H1 (cell line): Measurements from ENCODE around the gene FKBP5. TPM values are rescaled to one million over a fixed set of nuclear protein-coding genes. Genes with fewer than 3 reads are reported as not detected.

ENCODE experiments used
- CTCF ChIA-PET: fragments of 300-600 bp; sonication (Branson Sonifier 250); formaldehyde crosslinking; loops from one replicate; lab custom pipeline; 2021; ENCODE audit not compliant: partially characterized antibody; lab: Charles Lee
- POLR2A ChIA-PET: fragments of 300-600 bp; sonication (Branson Sonifier 250); formaldehyde crosslinking; loops from one replicate; lab custom pipeline; 2021; ENCODE audit warnings: inconsistent platforms; ENCODE audit not compliant: partially characterized antibody; lab: Charles Lee
- DNase-seq, 2 experiments: peaks; one replicate each; pipeline versions ENCODE4 v3.0.0 to v3.0.0-alpha.2; 2010 to 2022; ENCODE audit warnings: low spot score in 2 of 2, low read depth in 1 of 2, mixed read lengths in 1 of 2
- FAIRE-seq: peaks from 2 replicates; lab custom pipeline; 2011; peaks lifted over from hg19 to GRCh38; lab: Jason Lieb, UNC
- H2AFZ ChIP-seq: 2 replicates; pipeline ENCODE4 v1.8.1; 2012; ENCODE audit warnings: low read length, inconsistent platforms
- H2AK5ac ChIP-seq: 2 replicates; pipeline ENCODE4 v1.6.1; 2013; ENCODE audit warnings: low read depth, low read length
- H2BK120ac ChIP-seq: replicated peaks from 2 replicates; pipeline ENCODE3; 2013; ENCODE audit warnings: low read depth, low read length, inconsistent platforms
- H2BK12ac ChIP-seq: 2 replicates; pipeline ENCODE4 v1.6.1; 2013; ENCODE audit warnings: low read depth, low read length
- H2BK15ac ChIP-seq: 2 replicates; pipeline ENCODE4 v1.6.1; 2013; ENCODE audit warnings: low read length
- H2BK20ac ChIP-seq: 2 replicates; pipeline ENCODE4 v1.6.1; 2013; ENCODE audit warnings: low read length
- H2BK5ac ChIP-seq: 2 replicates; pipeline ENCODE4 v1.6.1; 2013; ENCODE audit warnings: low read depth, low read length
- H3K14ac ChIP-seq: 2 replicates; pipeline ENCODE4 v1.6.1; 2013; ENCODE audit warnings: inconsistent platforms; ENCODE audit not compliant: insufficient read length
- H3K18ac ChIP-seq: 2 replicates; pipeline ENCODE4 v1.6.1; 2013; ENCODE audit warnings: low read length; ENCODE audit errors: extremely low read depth
- H3K23ac ChIP-seq: 2 replicates; pipeline ENCODE4 v1.6.1; 2013; ENCODE audit warnings: inconsistent platforms; ENCODE audit not compliant: insufficient read length
- H3K23me2 ChIP-seq: 2 replicates; pipeline ENCODE4 v1.6.1; 2013; ENCODE audit warnings: low read depth, low read length
- H3K27ac ChIP-seq: 2 replicates; pipeline ENCODE4 v1.6.1; 2011; ENCODE audit warnings: low read depth, low read length, inconsistent platforms
- H3K27me3 ChIP-seq, 4 experiments: replicated peaks in 1 of 4; 1 replicate in 1 of 4; 2 replicates in 3 of 4; pipeline versions ENCODE4 v1.6.1 to v1.8.1; 2011 to 2013; ENCODE audit warnings: low read length in 3 of 4, mild to moderate bottlenecking in 3 of 4, inconsistent platforms in 2 of 4, mixed read lengths in 2 of 4, moderate library complexity in 1 of 4; ENCODE audit not compliant: control insufficient read depth in 3 of 4, insufficient read depth in 3 of 4; ENCODE audit errors: extremely low read depth in 1 of 4
- H3K36me3 ChIP-seq, 4 experiments: 2 replicates each; pipeline versions ENCODE4 v1.6.1 to v1.8.1; 2011 to 2013; ENCODE audit warnings: mild to moderate bottlenecking in 4 of 4, low read length in 3 of 4, moderate library complexity in 2 of 4, control low read depth in 1 of 4, inconsistent platforms in 1 of 4; ENCODE audit not compliant: insufficient read depth in 4 of 4, control insufficient read depth in 2 of 4
- H3K4ac ChIP-seq: replicated peaks from 2 replicates; pipeline ENCODE3; 2013; ENCODE audit warnings: low read length, low read depth, mixed read lengths, inconsistent platforms; ENCODE audit not compliant: insufficient read length
- H3K4me1 ChIP-seq, 4 experiments: replicated peaks in 1 of 4; 1 replicate in 1 of 4; 2 replicates in 3 of 4; pipeline versions ENCODE4 v1.6.1 to v1.8.1; 2011 to 2013; ENCODE audit warnings: low read length in 3 of 4, inconsistent platforms in 2 of 4, mixed read lengths in 1 of 4; ENCODE audit not compliant: insufficient read depth in 4 of 4, control insufficient read depth in 3 of 4
- H3K4me2 ChIP-seq, 2 experiments: 2 replicates each; pipeline versions ENCODE4 v1.6.1 to v1.8.1; 2011 to 2013; ENCODE audit warnings: low read depth in 2 of 2, low read length in 2 of 2, control low read depth in 1 of 2, inconsistent platforms in 1 of 2, mild to moderate bottlenecking in 1 of 2; ENCODE audit not compliant: insufficient read depth in 1 of 2
- H3K4me3 ChIP-seq, 4 experiments: fragments of 200-600, 300-600 bp in 1 of 4; sonication (generic), shearing (Covaris generic), sonication (Bioruptor Twin) in 1 of 4; 2 replicates each; pipeline versions ENCODE4 v1.5.1 to v1.8.1; 2011 to 2016; ENCODE audit warnings: low read length in 4 of 4, low read depth in 3 of 4, control low read depth in 2 of 4, inconsistent platforms in 2 of 4, mild to moderate bottlenecking in 2 of 4, mixed read lengths in 1 of 4, moderate library complexity in 1 of 4; ENCODE audit not compliant: insufficient read depth in 2 of 4; ENCODE audit errors: extremely low read depth in 1 of 4
- H3K56ac ChIP-seq: replicated peaks from 2 replicates; pipeline ENCODE3; 2013; ENCODE audit warnings: low read depth, mild to moderate bottlenecking, mixed read lengths, low read length, inconsistent platforms; ENCODE audit not compliant: insufficient read length
- H3K79me1 ChIP-seq: 2 replicates; pipeline ENCODE4 v1.6.1; 2013; ENCODE audit warnings: low read depth, low read length, control low read depth
- H3K79me2 ChIP-seq, 2 experiments: 2 replicates each; pipeline versions ENCODE4 v1.6.1 to v1.8.1; 2012 to 2013; ENCODE audit warnings: low read length in 2 of 2, mild to moderate bottlenecking in 2 of 2, inconsistent platforms in 1 of 2; ENCODE audit not compliant: insufficient read depth in 2 of 2, control insufficient read depth in 1 of 2
- H3K9ac ChIP-seq, 4 experiments: replicated peaks in 1 of 4; 1 replicate in 1 of 4; 2 replicates in 3 of 4; pipeline versions ENCODE4 v1.6.1 to v1.8.1; 2011 to 2013; ENCODE audit warnings: low read depth in 3 of 4, low read length in 3 of 4, control low read depth in 2 of 4, mild to moderate bottlenecking in 2 of 4, moderate library complexity in 2 of 4, inconsistent platforms in 1 of 4; ENCODE audit errors: extremely low read depth in 1 of 4
- H3K9me3 ChIP-seq, 2 experiments: 2 replicates each; pipeline versions ENCODE4 v1.6.1 to v1.8.1; 2012 to 2013; ENCODE audit warnings: mild to moderate bottlenecking in 2 of 2, moderate library complexity in 2 of 2, control low read depth in 1 of 2, inconsistent platforms in 1 of 2, low read depth in 1 of 2, low read length in 1 of 2, mixed read lengths in 1 of 2; ENCODE audit not compliant: insufficient read depth in 2 of 2
- H4K20me1 ChIP-seq, 2 experiments: replicated peaks in 1 of 2; 2 replicates each; pipeline versions ENCODE3 to v1.8.1; 2011 to 2013; ENCODE audit warnings: inconsistent platforms in 2 of 2, low read length in 2 of 2, mild to moderate bottlenecking in 1 of 2; ENCODE audit not compliant: insufficient read depth in 2 of 2, control insufficient read depth in 1 of 2
- H4K5ac ChIP-seq: 2 replicates; pipeline ENCODE4 v1.6.1; 2013; ENCODE audit warnings: low read length, low read depth, mixed read lengths, inconsistent platforms; ENCODE audit not compliant: insufficient read length
- H4K8ac ChIP-seq: 2 replicates; pipeline ENCODE4 v1.8.0; 2013; ENCODE audit warnings: mild to moderate bottlenecking, moderate library complexity, low read length, inconsistent platforms; ENCODE audit not compliant: insufficient read depth; ENCODE audit errors: extremely low read depth
- H4K91ac ChIP-seq: replicated peaks from 2 replicates; pipeline ENCODE3; 2013; ENCODE audit warnings: low read length, mixed read lengths, inconsistent platforms; ENCODE audit not compliant: insufficient read length
- ASH2L ChIP-seq: fragments of 200-600, 300-600 bp; sonication (generic); IDR thresholded peaks from one replicate; pipeline ENCODE4 v1.7.1; 2017; ENCODE audit warnings: low read length
- BACH1 ChIP-seq: IDR thresholded peaks from 2 replicates; pipeline ENCODE4 v1.6.1; 2012; ENCODE audit warnings: low read length, improper control_type of control experiment
- KDM4A ChIP-seq: IDR thresholded peaks from one replicate; pipeline ENCODE4 v1.7.1; 2012; ENCODE audit warnings: low read depth, mild to moderate bottlenecking, moderate library complexity, low read length, inconsistent platforms; ENCODE audit not compliant: severe bottlenecking
- KDM5A ChIP-seq: fragments of 200-600 bp; IDR thresholded peaks from 2 replicates; pipeline ENCODE4 v1.7.1; 2012; ENCODE audit warnings: mild to moderate bottlenecking, low read length, inconsistent platforms, mixed read lengths
- POLR2A ChIP-seq, 2 experiments: IDR thresholded peaks; 1 replicate in 1 of 2; 2 replicates in 1 of 2; pipeline ENCODE4 v1.6.1; 2011; ENCODE audit warnings: low read depth in 2 of 2, low read length in 2 of 2, mild to moderate bottlenecking in 2 of 2; ENCODE audit errors: control extremely low read depth in 1 of 2
- RXRA ChIP-seq: IDR thresholded peaks from 2 replicates; pipeline ENCODE4 v1.6.1; 2011; ENCODE audit warnings: low read depth, mild to moderate bottlenecking, low read length, moderate library complexity; ENCODE audit not compliant: insufficient read depth
- SUZ12 ChIP-seq: fragments of 200-600 bp; sonication (generic); IDR thresholded peaks from 2 replicates; pipeline ENCODE4 v1.6.1; 2012; ENCODE audit warnings: mild to moderate bottlenecking, inconsistent platforms, low read length, moderate library complexity, mixed read lengths
- ZNF274 ChIP-seq: IDR thresholded peaks from 2 replicates; pipeline ENCODE4 v1.7.0; 2012; ENCODE audit warnings: low read length, borderline replicate concordance; ENCODE audit errors: extremely low read depth
- WGBS, 2 experiments: shearing (Covaris generic) in 1 of 2; methylation state at CpG; one replicate each; pipeline versions ENCODE4 v1.1.6 to v1.1.7; 2013 to 2015; ENCODE audit warnings: low lambda C conversion rate in 2 of 2, mixed read lengths in 2 of 2, inconsistent platforms in 1 of 2, low coverage in 1 of 2, missing lambda C conversion rate in 1 of 2; ENCODE audit not compliant: insufficient replicate concordance in 2 of 2, insufficient coverage in 1 of 2, insufficient read length in 1 of 2; ENCODE audit errors: extremely low coverage in 1 of 2, missing lambda C conversion rate in 1 of 2; 5-methylcytosine and 5-hydroxymethylcytosine counted together
- polyA plus RNA-seq, 7 experiments: library from polyadenylated mRNA; depleted of rRNA in 3 of 7; stranded (reverse) in 5 of 7; unstranded in 2 of 7; fragments of >200 nt in 5 of 7; fragments of 200-250 nt in 2 of 7; gene quantifications; 1 replicate in 5 of 7; 2 replicates in 1 of 7; 4 replicates in 1 of 7; pipeline versions ENCODE4 v1.2.1 to v1.2.3, GENCODE V29; 2011 to 2013; ENCODE audit warnings: missing spikeins in 2 of 7, mixed read lengths in 2 of 7
- total RNA-seq: library from RNA; stranded (reverse); fragmentation: NEBNext Ultra II Directional; extraction: Animal tissue kit (Norgen Biotek cat#: 25700); gene quantifications from 2 replicates; pipeline ENCODE4 v1.2.1, GENCODE V29; 2021

Gene FKBP5
- total and polyA plus RNA-seq, 2 of the 8 experiments (the other 6 are each of a cell fraction or from before 2014, with no cell fraction given) = 14.3 to 40.4 TPM

DNA sequence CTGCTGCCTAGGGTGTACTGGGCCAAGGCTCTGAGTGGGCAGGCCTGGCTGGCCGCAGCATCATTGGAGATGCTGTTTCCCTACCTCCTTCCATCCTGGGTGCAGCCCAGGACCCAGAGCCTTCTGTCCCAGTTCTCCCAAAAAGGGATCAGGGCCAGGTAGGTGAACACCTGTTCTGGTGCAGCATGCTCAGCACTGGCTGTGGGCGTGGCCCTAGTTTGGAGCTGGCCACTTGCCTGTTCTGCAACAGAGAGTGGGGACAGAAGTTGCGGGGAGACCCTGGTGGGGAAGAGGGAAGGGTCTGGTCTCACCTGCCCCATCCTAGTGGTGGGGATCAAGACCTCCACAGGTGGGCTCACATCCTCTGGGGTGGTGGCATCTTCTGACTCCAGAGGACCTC lies 46.7 kb upstream of the FKBP5 start:
- no peak for FAIRE-seq
- TF ChIP-seq ZNF274 = no peak
- TF ChIP-seq BACH1 = no peak
- TF ChIP-seq ASH2L = no peak
- no peak for TF ChIP-seq RXRA
- no peak for TF ChIP-seq KDM4A
- TF ChIP-seq KDM5A = no peak
- no peak for TF ChIP-seq POLR2A (IDR thresholded peaks at IDR 0.05; ENCODE audit: control extremely low read depth in 1 of 2, low read depth in 2 of 2, low read length in 2 of 2)
- TF ChIP-seq SUZ12 = no peak
- H3K9me3 ChIP-seq = no peaks in the 10 kb centered on the region
- no peak overlapping the region for H3K4me2 ChIP-seq
- H3K36me3 ChIP-seq = no peaks in the 10 kb centered on the region
- H3K18ac ChIP-seq = no peak overlapping the region
- H3K4me1 ChIP-seq = peaks cover 9 to 35% (median 23%) of the 10 kb centered on the region in 4 experiments
- DNase-seq = no peak
- H3K9ac ChIP-seq = no peak overlapping the region
- 90% methylated on average over 3 of the region's 3 CpGs; no CpG with 5 or more reads in 1 of the 2 experiments for WGBS, 2 experiments
- H2BK120ac ChIP-seq = no peak overlapping the region
- no peak overlapping the region for H3K4me3 ChIP-seq
- H3K79me2 ChIP-seq = no peaks in the 10 kb centered on the region
- no peak overlapping the region for H3K27ac ChIP-seq
- H4K91ac ChIP-seq = peak overlapping the region; percentile 3
- H3K14ac ChIP-seq = no peak overlapping the region
- no peak overlapping the region for H3K56ac ChIP-seq
- no peaks in the 10 kb centered on the region for H3K79me1 ChIP-seq
- 0 out of 2 replicates have a peak overlapping the region, but pooled peaks have one; percentile 42 for H2BK12ac ChIP-seq
- no peak overlapping the region for H3K23ac ChIP-seq
- peak overlapping the region; percentile 25; the same call in 1 of the 2 replicates for H2AK5ac ChIP-seq
- peak overlapping the region; percentile 84; the same call in 1 of the 2 replicates for H2BK15ac ChIP-seq
- CTCF ChIA-PET = interaction anchor here (0.6 to 9.4 kb wide), 28 partner anchors 10 to 228 kb away, joined by 3 to 137 read pairs (median 10); no protein-coding TSS in a partner anchor
- no peak overlapping the region for H4K5ac ChIP-seq
- POLR2A ChIA-PET = interaction anchor here (0.8 to 8.7 kb wide), 6 partner anchors 8 to 47 kb away, joined by 3 to 84 read pairs (median 4); partner anchors contain the start of gene FKBP5
- H2BK5ac ChIP-seq = no peak overlapping the region
- H3K23me2 ChIP-seq = peaks cover 9% of the 10 kb centered on the region
- H2BK20ac ChIP-seq = peak overlapping the region; percentile 21; the same call in 1 of the 2 replicates
- H2AFZ ChIP-seq = no peak overlapping the region
- no peak overlapping the region for H4K8ac ChIP-seq
- no peak overlapping the region for H3K4ac ChIP-seq
- no peaks in the 10 kb centered on the region for H4K20me1 ChIP-seq
- no peaks in the 10 kb centered on the region for H3K27me3 ChIP-seq
